Ishikawa (cell line): ENCODE measurements around the gene DNMT3B.

Source experiments
- CEBPB ChIP-seq: IDR thresholded peaks from 2 replicates; pipeline ENCODE4 v1.6.1; 2012
- CREB1 ChIP-seq: IDR thresholded peaks from 2 replicates; pipeline ENCODE4 v1.6.1; 2012; ENCODE audit warnings: low read depth
- EGR1 ChIP-seq: IDR thresholded peaks from 2 replicates; pipeline ENCODE4 v1.6.1; 2012
- EP300 ChIP-seq: IDR thresholded peaks from 2 replicates; pipeline ENCODE4 v1.6.1; 2012; ENCODE audit warnings: borderline replicate concordance
- FOXM1 ChIP-seq: IDR thresholded peaks from 2 replicates; pipeline ENCODE4 v1.6.1; 2012; ENCODE audit warnings: low read depth, borderline replicate concordance
- NFIC ChIP-seq: IDR thresholded peaks from 2 replicates; pipeline ENCODE4 v1.6.1; 2012
- RAD21 ChIP-seq: IDR thresholded peaks from 2 replicates; pipeline ENCODE4 v1.6.1; 2012; ENCODE audit warnings: low read depth
- REST ChIP-seq: IDR thresholded peaks from 2 replicates; pipeline ENCODE4 v1.6.1; 2012; ENCODE audit warnings: low read depth, mild to moderate bottlenecking
- TAF1 ChIP-seq: IDR thresholded peaks from 2 replicates; pipeline ENCODE4 v1.6.1; 2012; ENCODE audit warnings: low read depth, mild to moderate bottlenecking
- TCF12 ChIP-seq: IDR thresholded peaks from 2 replicates; pipeline ENCODE4 v1.6.1; 2012; ENCODE audit warnings: low read depth
- TEAD4 ChIP-seq: IDR thresholded peaks from 2 replicates; pipeline ENCODE4 v1.6.1; 2012
- USF1 ChIP-seq: IDR thresholded peaks from 2 replicates; pipeline ENCODE4 v1.6.1; 2012
- YY1 ChIP-seq: IDR thresholded peaks from 2 replicates; pipeline ENCODE4 v1.6.1; 2012; ENCODE audit warnings: low read depth
- TF ChIP-seq, protein P1 (sequence below): IDR thresholded peaks from 2 replicates; pipeline ENCODE4 v1.6.1; 2012

DNA sequence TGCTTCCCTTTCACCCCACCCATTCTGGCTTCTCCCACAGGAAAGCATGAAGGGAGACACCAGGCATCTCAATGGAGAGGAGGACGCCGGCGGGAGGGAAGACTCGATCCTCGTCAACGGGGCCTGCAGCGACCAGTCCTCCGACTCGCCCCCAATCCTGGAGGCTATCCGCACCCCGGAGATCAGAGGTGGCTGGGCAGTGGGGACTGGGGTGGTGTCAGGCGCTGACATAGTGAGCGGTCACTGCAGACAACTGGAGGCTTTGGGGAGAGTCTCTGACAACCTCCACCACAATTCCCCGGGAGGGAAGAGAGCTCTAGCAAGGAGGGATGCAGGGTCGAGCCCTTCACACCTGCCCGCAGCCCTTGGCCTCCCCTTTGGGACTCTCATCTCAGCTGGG, 18.1 kb downstream of the DNMT3B start:
- no peak for TF ChIP-seq CREB1
- TF ChIP-seq USF1: no peak
- TF ChIP-seq REST: no peak
- TF ChIP-seq, protein P1, sequence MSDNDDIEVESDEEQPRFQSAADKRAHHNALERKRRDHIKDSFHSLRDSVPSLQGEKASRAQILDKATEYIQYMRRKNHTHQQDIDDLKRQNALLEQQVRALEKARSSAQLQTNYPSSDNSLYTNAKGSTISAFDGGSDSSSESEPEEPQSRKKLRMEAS: no peak
- no peak for TF ChIP-seq YY1
- no peak for TF ChIP-seq FOXM1
- TF ChIP-seq NFIC: no peak
- no peak for TF ChIP-seq EP300
- TF ChIP-seq TAF1: no peak
- no peak for TF ChIP-seq TEAD4
- no peak for TF ChIP-seq CEBPB
- TF ChIP-seq EGR1: no peak
- TF ChIP-seq TCF12: no peak
- TF ChIP-seq RAD21: no peak
